GM19468 (cell line): ENCODE measurements around the gene ADIPOQ.
"Not testable (repeated sequence)": the region's sequence is repeated elsewhere in the genome, so short reads cannot be mapped to it uniquely, and the experiment has no call there.

Experiments
- ATAC-seq: cut with Tn5 transposase; IDR thresholded peaks from one replicate; pipeline ENCODE4 v1.9.1; 2021; ENCODE audit warnings: mild to moderate bottlenecking, moderate library complexity, moderate number of reproducible peaks; ENCODE audit not compliant: unreplicated experiment; ENCODE audit errors: extremely low read depth

The ADIPOQ gene

GRCh38 chr3:186869253-186870100 is 27.0 kb downstream of the ADIPOQ start:
- ATAC-seq = no peak

- no peak for ATAC-seq
Measured at GRCh38 chr3:186870421-186871201, 28.1 kb downstream of the ADIPOQ start.

- no peak for ATAC-seq
Measured at GRCh38 chr3:186871403-186871924, 29.0 kb downstream of the ADIPOQ start.

- ATAC-seq = not testable (repeated sequence)
Measured at GRCh38 chr3:186873796-186874195, 31.3 kb downstream of the ADIPOQ start.

GRCh38 chr3:186874216-186874615 is 31.7 kb downstream of the ADIPOQ start:
- ATAC-seq = not testable (repeated sequence)

- not testable (repeated sequence) for ATAC-seq
Measured at GRCh38 chr3:186874841-186875240, 32.3 kb downstream of the ADIPOQ start.

- ATAC-seq = no peak
Measured at GRCh38 chr3:186875708-186876107, 33.2 kb downstream of the ADIPOQ start.

GRCh38 chr3:186879781-186880180 is 37.3 kb downstream of the ADIPOQ start:
- no peak for ATAC-seq

- ATAC-seq = no peak
Measured at GRCh38 chr3:186880406-186880805, 37.9 kb downstream of the ADIPOQ start.

GRCh38 chr3:186882150-186882524 is 39.6 kb downstream of the ADIPOQ start:
- no peak for ATAC-seq

GRCh38 chr3:186882881-186883685 is 40.6 kb downstream of the ADIPOQ start:
- ATAC-seq = no peak

- no peak for ATAC-seq
Measured at GRCh38 chr3:186883686-186884058, 41.2 kb downstream of the ADIPOQ start.

GRCh38 chr3:186884868-186885267 is 42.4 kb downstream of the ADIPOQ start:
- ATAC-seq = not testable (repeated sequence)

GRCh38 chr3:186886202-186886981 is 43.9 kb downstream of the ADIPOQ start:
- no peak for ATAC-seq

- not testable (repeated sequence) for ATAC-seq
Measured at GRCh38 chr3:186887507-186887938, 45.0 kb downstream of the ADIPOQ start.

- no peak for ATAC-seq
Measured at GRCh38 chr3:186888569-186888968, 46.1 kb downstream of the ADIPOQ start.

GRCh38 chr3:186889698-186890097 is 47.2 kb downstream of the ADIPOQ start:
- ATAC-seq = not testable (repeated sequence)

GRCh38 chr3:186890911-186891310 is 48.4 kb downstream of the ADIPOQ start:
- no peak for ATAC-seq

GRCh38 chr3:186893071-186893470 is 50.6 kb downstream of the ADIPOQ start:
- ATAC-seq = not testable (repeated sequence)
